GM18858 (cell line): Measurements from ENCODE around the gene IFT122.
"Not testable (repeated sequence)": the region's sequence is repeated elsewhere in the genome, so short reads cannot be mapped to it uniquely, and the experiment has no call there.

Experiments used
- ATAC-seq: cut with Tn5 transposase; IDR thresholded peaks from one replicate; pipeline ENCODE4 v1.9.1; 2021; ENCODE audit not compliant: unreplicated experiment

Gene IFT122

DNA sequence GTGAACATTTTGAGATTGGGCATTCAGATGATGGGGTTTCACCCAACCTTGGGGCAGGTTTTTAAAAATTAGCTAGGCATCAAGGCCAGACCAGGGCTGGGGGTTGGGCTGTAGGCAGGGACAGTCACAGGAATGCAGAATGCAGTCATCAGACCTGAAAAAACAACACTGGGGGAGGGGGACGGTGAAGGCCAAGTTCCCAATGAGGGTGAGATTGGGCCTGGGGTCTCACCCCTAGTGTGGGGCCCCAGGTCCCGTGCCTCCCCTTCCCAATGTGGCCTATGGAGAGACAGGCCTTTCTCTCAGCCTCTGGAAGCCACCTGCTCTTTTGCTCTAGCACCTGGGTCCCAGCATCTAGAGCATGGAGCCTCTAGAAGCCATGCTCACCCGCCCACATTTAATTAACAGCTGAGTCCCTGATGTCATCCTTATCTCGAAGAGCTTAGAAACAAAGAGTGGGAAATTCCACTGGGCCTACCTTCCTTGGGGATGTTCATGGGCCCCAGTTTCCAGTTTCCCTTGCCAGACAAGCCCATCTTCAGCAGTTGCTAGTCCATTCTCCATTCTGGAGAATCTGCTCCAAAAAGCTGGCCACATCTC, 94.5 kb downstream of the IFT122 start:
- no peak for ATAC-seq

- ATAC-seq: no peak
These were observed 95.1 kb downstream of the IFT122 start for GRCh38 chr3:129535075-129535474.

DNA sequence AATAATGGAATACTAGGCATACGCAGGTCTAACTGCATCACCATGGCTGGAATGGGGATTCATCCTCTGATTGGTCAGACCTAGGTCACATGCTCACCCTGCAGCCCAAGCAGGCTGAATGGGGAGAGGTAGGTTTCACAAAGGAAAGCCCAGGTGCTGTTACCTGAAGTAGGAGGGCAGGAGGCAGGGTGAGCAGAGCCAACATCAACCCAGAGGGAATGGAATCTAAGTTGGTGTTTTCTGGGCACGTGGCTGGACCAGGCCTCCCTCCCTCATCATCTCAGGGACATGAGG, 96.3 kb downstream of the IFT122 start:
- ATAC-seq: no peak

DNA sequence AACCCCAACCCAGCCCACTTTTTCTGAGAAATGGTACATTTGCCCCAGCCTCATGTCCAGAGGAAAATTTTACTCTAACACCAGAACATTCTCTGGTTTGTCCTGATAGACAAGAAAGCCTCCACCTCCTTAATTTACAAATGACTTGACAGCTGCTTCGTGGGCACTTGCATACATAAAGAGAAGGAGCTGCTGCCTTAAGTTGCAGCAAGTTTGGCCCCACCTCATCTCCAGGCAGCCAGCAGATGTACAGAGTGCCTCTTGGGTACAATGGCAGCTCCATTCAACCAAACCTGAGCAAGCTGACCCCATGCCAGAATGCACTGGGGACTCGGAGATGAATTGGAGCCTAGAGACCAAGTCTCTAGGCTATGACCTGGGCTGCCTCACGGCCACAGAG, 96.8 kb downstream of the IFT122 start:
- no peak for ATAC-seq

GRCh38 chr3:129539206-129539605, 99.2 kb downstream of the IFT122 start:
- no peak for ATAC-seq

- ATAC-seq: no peak
These were observed 100.9 kb downstream of the IFT122 start for GRCh38 chr3:129540776-129541516.

DNA sequence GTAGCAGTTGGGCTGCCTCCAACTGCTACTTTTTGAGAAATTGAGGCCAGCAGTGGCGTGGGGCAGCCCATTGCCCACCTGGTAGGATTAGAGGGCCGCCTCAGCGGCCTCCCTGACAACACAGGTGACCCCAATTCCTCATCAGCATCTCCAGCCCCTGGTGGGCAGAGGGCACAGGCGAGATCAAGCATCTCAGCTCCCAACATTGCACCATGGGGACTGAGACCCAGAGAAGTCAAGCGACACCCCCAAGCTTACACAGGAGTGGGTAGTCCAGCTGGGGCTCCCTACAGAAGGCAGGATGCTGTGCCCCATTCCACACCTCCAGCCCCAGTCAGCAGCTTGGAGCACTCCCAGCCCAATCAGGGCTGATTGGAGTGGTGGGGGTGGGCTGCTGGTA, 102.7 kb downstream of the IFT122 start:
- no peak for ATAC-seq

GRCh38 chr3:129543156-129543790, 103.2 kb downstream of the IFT122 start, which contains the start of gene H1-8:
Gene H1-8, plus strand, starts transcription at chr3:129543175. Its CDS starts 44 bp downstream, at chr3:129543219.
- ATAC-seq: no peak

- no peak for ATAC-seq
These were observed 104.0 kb downstream of the IFT122 start for GRCh38 chr3:129543999-129544398.

GRCh38 chr3:129545951-129546350, 105.9 kb downstream of the IFT122 start:
- ATAC-seq: not testable (repeated sequence)

DNA sequence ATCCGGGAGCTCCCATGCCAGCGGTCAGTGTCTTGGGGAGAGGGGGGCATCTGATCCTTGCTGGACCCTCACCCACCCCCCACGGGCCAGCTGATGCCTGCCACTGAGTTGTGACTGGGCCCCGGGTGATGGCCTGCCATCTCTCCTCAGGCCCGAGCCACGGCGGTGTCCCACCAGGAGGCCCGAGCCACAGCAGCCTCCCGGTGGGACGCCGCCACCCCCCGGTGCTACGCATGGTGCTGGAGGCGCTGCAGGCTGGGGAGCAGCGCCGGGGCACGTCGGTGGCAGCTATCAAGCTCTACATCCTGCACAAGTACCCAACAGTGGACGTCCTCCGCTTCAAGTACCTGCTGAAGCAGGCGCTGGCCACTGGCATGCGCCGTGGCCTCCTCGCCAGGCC, 107.2 kb downstream of the IFT122 start:
- ATAC-seq: no peak

DNA sequence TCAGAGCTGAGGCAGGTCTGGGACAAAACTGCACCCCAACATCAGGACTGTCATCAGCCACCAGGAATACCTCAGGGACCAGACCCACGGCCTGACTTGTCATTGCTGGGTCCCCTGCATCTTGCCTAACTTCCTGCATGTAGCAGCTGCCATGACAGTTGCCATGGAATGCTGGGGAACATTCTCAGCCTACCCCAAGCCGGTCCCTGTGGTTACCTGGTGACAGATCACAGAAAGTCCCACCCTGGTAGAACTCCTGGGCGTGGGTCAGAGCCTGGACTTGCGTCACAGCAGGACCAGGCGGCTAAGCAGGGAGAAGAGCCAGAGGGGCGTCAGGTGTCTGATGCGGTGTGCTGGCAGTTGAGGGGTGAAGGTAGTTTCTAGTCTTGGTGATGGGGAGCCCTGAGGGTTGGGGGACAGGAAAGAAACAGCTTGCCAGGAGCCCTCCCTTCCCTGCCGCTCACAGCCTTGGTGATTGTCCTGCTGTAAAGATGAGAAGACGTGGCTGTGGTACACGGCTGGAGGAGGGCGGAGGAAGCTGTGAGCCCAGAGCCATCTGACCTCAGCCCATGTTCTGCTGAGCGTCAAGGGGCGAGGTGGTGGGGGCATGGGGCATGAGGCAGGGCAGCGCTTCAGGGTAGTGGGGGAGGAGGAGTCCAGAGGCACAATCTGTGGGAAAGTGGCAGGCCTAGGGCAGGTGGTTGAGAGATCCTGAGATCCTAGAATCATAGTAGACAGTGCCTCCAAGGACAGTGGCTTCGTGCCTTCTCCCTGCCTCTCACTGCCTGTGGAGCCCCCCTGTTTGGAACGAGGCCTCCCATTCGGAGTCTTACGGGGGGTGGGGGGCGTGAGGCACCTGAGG, 108.3 kb downstream of the IFT122 start:
- no peak for ATAC-seq

- ATAC-seq: no peak
These were observed 109.2 kb downstream of the IFT122 start for GRCh38 chr3:129549006-129549800.

GRCh38 chr3:129549805-129550204, 109.8 kb downstream of the IFT122 start:
- ATAC-seq: no peak

DNA sequence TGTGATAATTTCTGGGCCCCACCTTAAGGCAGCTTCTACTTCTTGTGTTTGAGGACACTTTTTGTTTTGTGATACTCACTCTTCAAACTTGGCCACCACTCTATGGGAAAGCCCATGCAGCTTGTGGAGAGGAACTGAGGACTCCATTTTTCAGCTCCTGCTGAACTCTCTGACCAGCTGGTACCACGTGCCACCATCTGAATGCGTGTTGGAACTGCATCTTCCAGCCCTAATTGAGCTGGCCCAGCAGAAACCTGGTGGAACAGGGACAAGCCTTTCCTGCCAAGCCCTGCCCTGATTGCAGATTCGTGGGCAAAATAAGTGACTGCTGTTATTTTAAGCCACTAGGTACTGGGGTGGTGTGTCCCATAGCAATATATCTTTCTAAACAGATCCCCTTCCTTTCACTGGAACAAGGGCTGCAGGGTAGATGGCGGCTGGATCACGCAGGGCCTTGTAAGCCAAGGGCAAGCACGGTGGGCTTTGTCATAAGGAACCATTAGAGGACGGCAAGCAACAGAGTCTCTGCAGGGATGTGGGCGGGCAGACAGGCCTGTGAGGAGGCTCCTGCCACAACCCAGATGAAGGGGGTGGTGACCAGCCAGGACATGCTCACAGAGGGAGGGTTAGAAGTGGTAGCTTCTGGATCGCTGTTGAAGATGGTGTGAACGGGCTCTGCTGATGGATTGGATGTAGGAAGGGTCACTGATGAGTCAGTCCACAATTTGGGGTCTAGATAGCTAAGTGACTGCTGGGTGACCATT, 112.4 kb downstream of the IFT122 start:
- no peak for ATAC-seq

DNA sequence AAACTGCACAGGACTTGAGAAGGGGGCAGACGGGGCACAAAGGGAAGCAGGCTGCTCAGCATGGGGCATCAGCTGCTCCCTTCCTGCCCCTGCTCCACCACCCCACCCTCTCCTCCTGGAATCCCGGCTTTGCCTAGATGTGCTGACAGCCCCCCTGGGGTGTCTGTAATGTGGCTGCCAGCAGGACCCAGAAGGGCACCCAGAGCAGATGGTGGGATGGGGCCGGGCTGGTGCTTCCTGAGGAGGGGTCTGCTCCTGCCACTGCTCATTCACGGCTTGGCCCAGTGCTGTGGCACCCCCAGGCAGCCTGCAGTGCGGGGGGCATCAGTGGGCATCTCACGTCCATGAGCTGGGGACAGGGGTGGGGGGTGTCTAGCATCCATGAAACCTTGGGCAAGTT, 113.1 kb downstream of the IFT122 start:
- ATAC-seq: no peak

GRCh38 chr3:129553719-129554118, 113.7 kb downstream of the IFT122 start:
- ATAC-seq: no peak

GRCh38 chr3:129554356-129555152, 114.5 kb downstream of the IFT122 start:
- ATAC-seq: no peak

GRCh38 chr3:129555153-129555550, 115.1 kb downstream of the IFT122 start:
- no peak for ATAC-seq
